H9 (cell line): ENCODE results near the gene BCCIP. TPM values are rescaled to one million over a fixed set of nuclear protein-coding genes. Genes with fewer than 3 reads are reported as not detected.

ENCODE experiments used
- DNase-seq: peaks from one replicate; pipeline ENCODE4 v3.0.0-alpha.2; 2017
- H2AFZ ChIP-seq: one replicate; pipeline ENCODE4 v1.6.1; 2013; ENCODE audit warnings: mild to moderate bottlenecking, low read length, control low read depth, moderate library complexity
- H2AK5ac ChIP-seq: 2 replicates; pipeline ENCODE4 v1.6.1; 2013; ENCODE audit warnings: low read length, control low read depth, mixed read lengths; ENCODE audit not compliant: insufficient read length
- H2BK120ac ChIP-seq: one replicate; pipeline ENCODE4 v1.6.1; 2013; ENCODE audit warnings: low read depth, mild to moderate bottlenecking, low read length, control low read depth, inconsistent platforms; ENCODE audit not compliant: poor library complexity, severe bottlenecking
- H2BK12ac ChIP-seq: 2 replicates; pipeline ENCODE4 v1.6.1; 2013; ENCODE audit warnings: low read length, control low read depth, mixed read lengths, low read depth; ENCODE audit not compliant: insufficient read length
- H2BK15ac ChIP-seq: 2 replicates; pipeline ENCODE4 v1.6.1; 2013; ENCODE audit warnings: low read depth, low read length, control low read depth
- H2BK20ac ChIP-seq: one replicate; pipeline ENCODE4 v1.6.1; 2013; ENCODE audit warnings: low read depth, mild to moderate bottlenecking, low read length, control low read depth, inconsistent platforms; ENCODE audit not compliant: poor library complexity, severe bottlenecking
- H2BK5ac ChIP-seq: 2 replicates; pipeline ENCODE4 v1.6.1; 2013; ENCODE audit warnings: low read length, control low read depth, mixed read lengths; ENCODE audit not compliant: insufficient read length
- H3K14ac ChIP-seq: 2 replicates; pipeline ENCODE4 v1.6.1; 2013; ENCODE audit warnings: low read length, control low read depth; ENCODE audit not compliant: insufficient read depth
- H3K18ac ChIP-seq: 2 replicates; pipeline ENCODE4 v1.6.1; 2013; ENCODE audit warnings: low read depth, mild to moderate bottlenecking, mixed read lengths, low read length, control low read depth; ENCODE audit not compliant: insufficient read length
- H3K23ac ChIP-seq: 2 replicates; pipeline ENCODE4 v1.6.1; 2013; ENCODE audit warnings: low read length, control low read depth, mixed read lengths, low read depth; ENCODE audit not compliant: insufficient read length
- H3K23me2 ChIP-seq: 2 replicates; pipeline ENCODE4 v1.6.1; 2013; ENCODE audit warnings: low read depth, mild to moderate bottlenecking, mixed read lengths, low read length, control low read depth; ENCODE audit not compliant: insufficient read length, poor library complexity, severe bottlenecking
- H3K27ac ChIP-seq: 2 replicates; pipeline ENCODE4 v1.5.1; 2013; ENCODE audit warnings: low read length, control low read depth, mixed read lengths, low read depth; ENCODE audit not compliant: insufficient read length
- H3K27me3 ChIP-seq: 2 replicates; pipeline ENCODE4 v1.6.1; 2013; ENCODE audit warnings: low read length, control low read depth, inconsistent platforms; ENCODE audit not compliant: insufficient read depth
- H3K4ac ChIP-seq: 2 replicates; pipeline ENCODE4 v1.6.1; 2013; ENCODE audit warnings: low read depth, mild to moderate bottlenecking, control low read depth, inconsistent platforms, low read length, moderate library complexity
- H3K4me1 ChIP-seq: 2 replicates; pipeline ENCODE4 v1.6.1; 2013; ENCODE audit warnings: low read length, control low read depth, inconsistent platforms; ENCODE audit not compliant: insufficient read depth
- H3K4me2 ChIP-seq: 2 replicates; pipeline ENCODE4 v1.6.1; 2013; ENCODE audit warnings: low read length, control low read depth, mixed read lengths; ENCODE audit not compliant: insufficient read length, insufficient read depth
- H3K56ac ChIP-seq: 2 replicates; pipeline ENCODE4 v1.6.1; 2013; ENCODE audit warnings: low read depth, mild to moderate bottlenecking, mixed read lengths, low read length, control low read depth; ENCODE audit not compliant: insufficient read length
- H3K79me1 ChIP-seq: 2 replicates; pipeline ENCODE4 v1.6.1; 2013; ENCODE audit warnings: low read depth, mild to moderate bottlenecking, moderate library complexity, low read length, control low read depth, inconsistent platforms; ENCODE audit not compliant: insufficient read depth, poor library complexity, severe bottlenecking
- H3K79me2 ChIP-seq: 2 replicates; pipeline ENCODE4 v1.6.1; 2013; ENCODE audit warnings: low read length, control low read depth, inconsistent platforms; ENCODE audit not compliant: insufficient read depth
- H3K9ac ChIP-seq: 2 replicates; pipeline ENCODE4 v1.6.1; 2013; ENCODE audit warnings: low read length, control low read depth, mixed read lengths; ENCODE audit not compliant: insufficient read length; ENCODE audit errors: extremely low read depth
- H3K9me3 ChIP-seq: one replicate; pipeline ENCODE4 v1.6.1; 2013; ENCODE audit warnings: low read depth, low read length, inconsistent platforms; ENCODE audit not compliant: control insufficient read depth
- H3T11ph ChIP-seq: one replicate; pipeline ENCODE4 v1.6.1; 2013; ENCODE audit warnings: mild to moderate bottlenecking, low read length, control low read depth, inconsistent platforms
- H4K20me1 ChIP-seq: one replicate; pipeline ENCODE4 v1.6.1; 2013; ENCODE audit not compliant: control insufficient read depth, insufficient read length, insufficient read depth
- H4K5ac ChIP-seq: 2 replicates; pipeline ENCODE4 v1.6.1; 2013; ENCODE audit warnings: low read depth, mild to moderate bottlenecking, mixed read lengths, low read length, control low read depth; ENCODE audit not compliant: insufficient read length
- H4K8ac ChIP-seq: replicated peaks from 2 replicates; pipeline ENCODE4 v1.6.1; 2013; ENCODE audit warnings: low read length, control low read depth, mixed read lengths, low read depth; ENCODE audit not compliant: insufficient read length
- H4K91ac ChIP-seq: 2 replicates; pipeline ENCODE4 v1.6.1; 2013; ENCODE audit warnings: low read depth, mild to moderate bottlenecking, moderate library complexity, mixed read lengths, low read length, control low read depth; ENCODE audit not compliant: insufficient read length
- H3K27ac Mint-ChIP-seq, 3 experiments: 2 replicates in 2 of 3; 3 replicates in 1 of 3; pipeline ENCODE4 v1.8.0; 2020 to 2021; ENCODE audit warnings: mixed read lengths in 3 of 3, mild to moderate bottlenecking in 1 of 3, moderate library complexity in 1 of 3
- H3K27me3 Mint-ChIP-seq: 2 replicates; pipeline ENCODE4 v1.8.0; 2021; ENCODE audit warnings: low read depth, mild to moderate bottlenecking, moderate library complexity, mixed read lengths
- H3K36me3 Mint-ChIP-seq, 3 experiments: 2 replicates in 2 of 3; 3 replicates in 1 of 3; pipeline ENCODE4 v1.8.0; 2020 to 2021; ENCODE audit warnings: low read depth in 3 of 3, mixed read lengths in 3 of 3; ENCODE audit not compliant: insufficient read depth in 1 of 3
- H3K4me1 Mint-ChIP-seq, 2 experiments: 2 replicates each; pipeline ENCODE4 v1.8.0; 2020; ENCODE audit warnings: mixed read lengths in 2 of 2
- H3K4me3 Mint-ChIP-seq, 2 experiments: 2 replicates in 1 of 2; 3 replicates in 1 of 2; pipeline ENCODE4 v1.8.0; 2020 to 2021; ENCODE audit warnings: mild to moderate bottlenecking in 2 of 2, mixed read lengths in 2 of 2, moderate library complexity in 1 of 2
- H3K9me3 Mint-ChIP-seq, 2 experiments: 2 replicates in 1 of 2; 3 replicates in 1 of 2; pipeline ENCODE4 v1.8.0; 2020; ENCODE audit warnings: mild to moderate bottlenecking in 2 of 2, mixed read lengths in 2 of 2, moderate library complexity in 1 of 2
- whole genome bisulfite sequencing: extraction: QIAGEN DNeasy Blood & Tissue Kit; methylation state at CpG from one replicate; pipeline ENCODE4 v1.1.7; 2013; ENCODE audit warnings: missing lambda C conversion rate, low lambda C conversion rate, mixed read lengths; ENCODE audit not compliant: insufficient read length; ENCODE audit errors: extremely low coverage; 5-methylcytosine and 5-hydroxymethylcytosine counted together
- total RNA-seq: library from RNA; stranded (reverse); gene quantifications from 2 replicates; pipeline ENCODE4 v1.2.1, GENCODE V29; 2021
- TF ChIP-seq, protein P1 (sequence below): fragments of 200-600 bp; sonication (generic); conservative IDR thresholded peaks from 3 replicates; pipeline ENCODE4 v1.8.0; 2021; ENCODE audit warnings: antibody characterized with exemption, mild to moderate bottlenecking

Gene BCCIP
- total RNA-seq, 1 experiment from 2014 or later: 119 TPM

DNA sequence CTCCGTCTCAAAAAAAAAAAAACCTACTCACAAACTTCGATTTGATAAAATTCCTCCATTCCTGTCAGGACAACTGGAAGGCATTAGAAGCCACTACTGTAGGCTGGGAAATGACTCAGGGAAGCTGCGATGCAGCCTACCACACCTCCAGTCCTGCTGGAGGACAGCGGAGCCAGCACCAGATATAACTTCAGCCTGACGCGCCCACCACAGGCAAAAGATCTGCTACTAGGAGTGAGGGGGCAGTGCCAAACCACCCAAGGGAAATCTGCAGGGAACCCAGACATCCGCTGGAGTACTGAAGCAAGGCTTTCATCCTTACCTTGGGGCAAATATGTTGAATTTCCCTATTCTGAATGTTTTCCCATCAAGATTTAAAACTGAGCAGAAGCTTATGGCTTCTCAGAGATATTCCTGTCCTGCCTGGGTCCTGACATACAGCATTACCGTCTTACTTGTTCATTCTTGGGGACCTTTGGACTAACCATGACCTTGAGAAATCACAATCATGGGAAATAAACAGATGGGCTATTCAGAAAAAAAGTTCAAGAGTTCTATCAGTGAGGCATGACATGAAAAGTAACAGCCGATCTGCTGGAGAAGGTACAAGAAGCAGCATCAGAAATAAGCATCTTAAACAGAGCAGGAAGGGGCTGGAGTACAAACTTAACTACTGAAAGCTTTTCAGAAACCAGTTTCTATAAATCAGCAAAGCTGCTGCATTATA lies 20.4 kb downstream of the BCCIP start:
- Histone ChIP-seq H2BK15ac (no peak overlapping the region), H3K4me1 (no peaks in the 10 kb centered on the region), H4K8ac (no peak overlapping the region), H3K4ac (no peak overlapping the region), H2AK5ac (no peak overlapping the region), H3K23me2 (no peaks in the 10 kb centered on the region), H2AFZ (no peak overlapping the region), H3K79me1 (no peaks in the 10 kb centered on the region), H3K27ac (no peak overlapping the region), H4K91ac (no peak overlapping the region), H2BK12ac (no peak overlapping the region), H4K20me1 (peaks cover 2% of the 10 kb centered on the region), H3K9me3 (no peaks in the 10 kb centered on the region), H2BK20ac (no peak overlapping the region), H3K18ac (no peak overlapping the region), H3K56ac (no peak overlapping the region), H2BK5ac (no peak overlapping the region), H3K23ac (no peak overlapping the region), H3K27me3 (no peaks in the 10 kb centered on the region), H3K14ac (no peak overlapping the region), H2BK120ac (no peak overlapping the region), H3K4me2 (no peak overlapping the region), H3K79me2 (no peaks in the 10 kb centered on the region), H3K9ac (no peak overlapping the region), H4K5ac (no peak overlapping the region), H3T11ph (no peak overlapping the region)
- Mint-ChIP-seq H3K4me3 (no peak overlapping the region), H3K4me1 (no peaks in the 10 kb centered on the region), H3K27me3 (no peaks in the 10 kb centered on the region), H3K27ac (no peak overlapping the region; a peak in 1 of 7 replicates), H3K36me3 (peaks cover 16 to 43% (median 38%) of the 10 kb centered on the region in 3 experiments), H3K9me3 (no peaks in the 10 kb centered on the region)
- no peak for DNase-seq
- TF ChIP-seq, protein P1, sequence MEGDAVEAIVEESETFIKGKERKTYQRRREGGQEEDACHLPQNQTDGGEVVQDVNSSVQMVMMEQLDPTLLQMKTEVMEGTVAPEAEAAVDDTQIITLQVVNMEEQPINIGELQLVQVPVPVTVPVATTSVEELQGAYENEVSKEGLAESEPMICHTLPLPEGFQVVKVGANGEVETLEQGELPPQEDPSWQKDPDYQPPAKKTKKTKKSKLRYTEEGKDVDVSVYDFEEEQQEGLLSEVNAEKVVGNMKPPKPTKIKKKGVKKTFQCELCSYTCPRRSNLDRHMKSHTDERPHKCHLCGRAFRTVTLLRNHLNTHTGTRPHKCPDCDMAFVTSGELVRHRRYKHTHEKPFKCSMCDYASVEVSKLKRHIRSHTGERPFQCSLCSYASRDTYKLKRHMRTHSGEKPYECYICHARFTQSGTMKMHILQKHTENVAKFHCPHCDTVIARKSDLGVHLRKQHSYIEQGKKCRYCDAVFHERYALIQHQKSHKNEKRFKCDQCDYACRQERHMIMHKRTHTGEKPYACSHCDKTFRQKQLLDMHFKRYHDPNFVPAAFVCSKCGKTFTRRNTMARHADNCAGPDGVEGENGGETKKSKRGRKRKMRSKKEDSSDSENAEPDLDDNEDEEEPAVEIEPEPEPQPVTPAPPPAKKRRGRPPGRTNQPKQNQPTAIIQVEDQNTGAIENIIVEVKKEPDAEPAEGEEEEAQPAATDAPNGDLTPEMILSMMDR: no peak
- no CpG with 5 or more reads among the region's 9 CpGs for WGBS
